Progenitor cell of endocrine pancreas (in vitro differentiated cells): ENCODE results near the gene COMTD1. TPM values are rescaled to one million over a fixed set of nuclear protein-coding genes. Genes with fewer than 3 reads are reported as not detected.

Experiments used
- DNase-seq: peaks from one replicate; pipeline ENCODE4 v3.0.0; 2021; ENCODE audit warnings: low spot score; ENCODE audit not compliant: unreplicated experiment
- H3K27ac Mint-ChIP-seq: 2 replicates; pipeline ENCODE4 v1.8.0; 2021; ENCODE audit warnings: mild to moderate bottlenecking, moderate library complexity, mixed read lengths
- H3K27me3 Mint-ChIP-seq: 2 replicates; pipeline ENCODE4 v1.8.0; 2021; ENCODE audit warnings: mixed read lengths
- H3K36me3 Mint-ChIP-seq: 2 replicates; pipeline ENCODE4 v1.8.0; 2022; ENCODE audit warnings: mixed read lengths; ENCODE audit not compliant: insufficient read depth
- H3K4me1 Mint-ChIP-seq: 2 replicates; pipeline ENCODE4 v1.8.0; 2021; ENCODE audit warnings: low read depth, mixed read lengths
- H3K4me3 Mint-ChIP-seq: 2 replicates; pipeline ENCODE4 v1.8.0; 2021; ENCODE audit warnings: low read depth, mild to moderate bottlenecking, moderate library complexity, mixed read lengths
- H3K9me3 Mint-ChIP-seq: 2 replicates; pipeline ENCODE4 v1.8.0; 2021; ENCODE audit warnings: low read depth, mixed read lengths
- long read RNA-seq: library from polyadenylated mRNA; unstranded; transcript quantifications from one replicate; pipeline ENCODE4 v2.0.0, GENCODE V29; 2020
- total RNA-seq: library from RNA; stranded (reverse); gene quantifications from 2 replicates; pipeline ENCODE4 v1.2.1, GENCODE V29; 2021
- TF ChIP-seq, protein P1 (sequence below): fragments of 200-600 bp; sonication (generic); IDR thresholded peaks from one replicate; pipeline ENCODE4 v1.5.0; 2021; ENCODE audit warnings: antibody characterized with exemption, mild to moderate bottlenecking; ENCODE audit not compliant: unreplicated experiment

The COMTD1 gene
- 18.4 and 19.9 TPM in 2 replicates for total RNA-seq
- long read RNA-seq, partial matches to known transcripts, result 0 of 1 reads
- long read RNA-seq, other reads (novel, unspliced or antisense), result 1 of 1 reads

DNA sequence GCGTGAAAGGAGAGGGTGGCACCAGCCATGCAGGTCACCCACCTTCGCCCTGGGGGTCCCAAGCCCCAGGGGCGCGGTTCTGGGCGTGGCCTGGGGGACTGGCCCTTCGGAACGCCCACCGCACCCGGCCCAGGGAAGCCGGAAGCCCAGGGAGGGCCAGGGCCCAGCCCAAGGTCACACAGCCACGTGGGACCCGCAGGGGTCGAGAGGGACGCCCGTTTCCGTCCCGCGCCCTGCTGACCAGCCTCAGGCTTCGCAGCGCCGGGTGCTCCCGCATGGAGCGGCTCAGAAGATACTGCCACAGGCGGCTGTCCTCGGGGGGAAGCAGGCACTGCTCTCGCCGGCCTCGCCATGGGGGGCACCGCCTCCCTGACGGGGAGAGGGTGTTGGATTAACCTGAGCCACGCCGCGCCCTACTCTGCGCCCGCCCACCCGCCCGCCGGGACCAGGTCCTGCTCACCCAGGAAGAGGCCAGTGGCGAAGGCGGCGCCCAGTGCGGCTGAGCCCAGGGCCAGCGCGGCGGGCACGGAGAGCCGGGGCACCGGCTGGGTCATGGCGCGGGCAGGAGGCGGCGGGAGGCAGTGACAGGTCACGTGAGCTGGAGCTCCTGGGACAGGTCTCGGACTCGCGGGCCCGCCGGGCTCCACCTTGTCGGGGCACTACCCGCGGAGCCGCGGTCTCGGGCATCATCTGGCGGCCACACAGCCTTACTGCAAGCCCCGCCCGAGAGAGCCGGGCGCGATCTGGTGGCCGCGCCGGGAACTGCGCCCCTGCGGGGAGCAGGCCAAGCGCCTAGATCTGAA lies at the start of gene COMTD1:
COMTD1 (minus strand) TSS at position 583 of the 803 bp plus-strand sequence; CDS start at position 554, 29 bp downstream.
- H3K4me1 Mint-ChIP-seq, result peaks cover 3% of the 10 kb centered on the region
- H3K36me3 Mint-ChIP-seq, result peaks cover 13% of the 10 kb centered on the region
- H3K4me3 Mint-ChIP-seq, result peak within 1 kb of the TSS; percentile 60
- DNase-seq, result peak; percentile 96
- H3K27me3 Mint-ChIP-seq, result peaks cover 11% of the 10 kb centered on the region
- H3K27ac Mint-ChIP-seq, result peak within 1 kb of the TSS; percentile 93
- H3K9me3 Mint-ChIP-seq, result no peaks in the 10 kb centered on the region
- TF ChIP-seq, protein P1, sequence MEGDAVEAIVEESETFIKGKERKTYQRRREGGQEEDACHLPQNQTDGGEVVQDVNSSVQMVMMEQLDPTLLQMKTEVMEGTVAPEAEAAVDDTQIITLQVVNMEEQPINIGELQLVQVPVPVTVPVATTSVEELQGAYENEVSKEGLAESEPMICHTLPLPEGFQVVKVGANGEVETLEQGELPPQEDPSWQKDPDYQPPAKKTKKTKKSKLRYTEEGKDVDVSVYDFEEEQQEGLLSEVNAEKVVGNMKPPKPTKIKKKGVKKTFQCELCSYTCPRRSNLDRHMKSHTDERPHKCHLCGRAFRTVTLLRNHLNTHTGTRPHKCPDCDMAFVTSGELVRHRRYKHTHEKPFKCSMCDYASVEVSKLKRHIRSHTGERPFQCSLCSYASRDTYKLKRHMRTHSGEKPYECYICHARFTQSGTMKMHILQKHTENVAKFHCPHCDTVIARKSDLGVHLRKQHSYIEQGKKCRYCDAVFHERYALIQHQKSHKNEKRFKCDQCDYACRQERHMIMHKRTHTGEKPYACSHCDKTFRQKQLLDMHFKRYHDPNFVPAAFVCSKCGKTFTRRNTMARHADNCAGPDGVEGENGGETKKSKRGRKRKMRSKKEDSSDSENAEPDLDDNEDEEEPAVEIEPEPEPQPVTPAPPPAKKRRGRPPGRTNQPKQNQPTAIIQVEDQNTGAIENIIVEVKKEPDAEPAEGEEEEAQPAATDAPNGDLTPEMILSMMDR, result peak; percentile 100

DNA sequence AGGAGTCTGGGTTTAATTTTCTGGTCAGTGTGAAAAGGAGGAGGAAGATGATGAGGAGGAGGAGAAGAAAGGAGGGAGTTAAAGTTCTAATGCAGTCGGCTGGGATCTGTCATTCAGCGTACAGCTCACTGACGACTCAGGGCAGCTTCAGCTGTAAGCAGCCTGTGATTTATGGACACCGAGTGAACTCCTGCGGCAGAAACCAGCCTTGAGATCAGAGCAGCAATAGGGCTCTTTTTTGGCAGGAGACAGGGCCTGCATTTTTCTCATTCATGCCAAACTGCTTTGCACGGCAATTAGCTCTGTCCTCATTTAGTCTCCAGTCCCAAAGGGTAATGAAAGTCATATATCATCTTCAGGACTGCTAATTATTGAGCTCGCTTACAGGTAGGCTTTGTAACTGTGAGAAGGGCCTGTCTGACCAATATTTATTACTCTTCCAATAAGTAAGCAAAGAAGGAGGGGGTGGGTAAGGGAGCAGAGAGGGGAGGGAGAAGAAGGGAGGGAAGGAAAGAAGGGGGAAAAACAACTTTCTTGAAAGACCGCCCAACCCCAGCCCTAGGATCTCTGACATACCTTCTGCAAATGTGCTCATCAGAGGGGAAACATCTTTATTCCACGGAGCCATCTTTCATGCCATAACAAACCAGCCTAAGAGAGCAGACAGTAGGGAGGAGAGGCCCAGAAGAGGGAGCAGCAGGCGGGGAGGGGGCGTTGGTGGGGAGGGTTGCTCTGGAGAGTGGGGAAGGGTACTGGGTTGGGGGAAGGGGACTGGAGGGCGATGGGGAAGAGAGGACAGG lies 48.1 kb upstream of the COMTD1 start:
- H3K27ac Mint-ChIP-seq, result peak overlapping the region; percentile 43

DNA sequence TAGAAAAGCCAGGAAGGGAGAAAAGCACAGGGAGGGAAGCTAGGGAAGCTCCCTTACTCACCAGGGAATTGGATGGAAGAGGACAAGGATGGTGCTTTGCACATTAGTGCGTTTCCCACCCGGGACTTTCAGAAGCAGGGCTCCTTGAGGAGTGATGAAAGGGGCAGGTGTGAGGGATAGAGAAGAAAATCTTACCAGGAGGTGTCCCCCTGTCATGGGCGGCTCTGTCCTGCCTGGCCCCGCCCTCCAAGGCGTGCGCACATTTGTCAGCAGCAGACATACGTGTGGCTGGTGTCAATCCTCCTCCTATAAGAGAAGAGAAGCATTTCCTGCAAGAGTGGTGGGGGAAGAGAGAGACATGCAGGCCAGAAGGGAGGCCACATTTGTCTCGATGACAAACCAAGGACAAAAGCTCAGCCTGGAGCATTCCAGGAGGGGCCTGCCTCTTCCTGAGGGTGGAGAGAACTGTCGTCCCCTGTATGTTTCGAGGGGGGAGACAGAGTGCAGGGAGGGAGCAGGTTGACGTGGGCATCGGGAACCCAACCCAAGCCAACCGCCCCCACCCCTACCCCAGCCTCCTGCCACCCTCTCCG lies 47.4 kb upstream of the COMTD1 start:
- DNase-seq, result no peak
- peaks cover 33% of the 10 kb centered on the region for H3K4me1 Mint-ChIP-seq

More for the DNA sequence above, 48.1 kb upstream of the COMTD1 start:
- Mint-ChIP-seq H3K36me3 (no peaks in the 10 kb centered on the region), H3K4me1 (peaks cover 33% of the 10 kb centered on the region), H3K9me3 (peaks cover 3% of the 10 kb centered on the region), H3K27me3 (peaks cover 21% of the 10 kb centered on the region), H3K4me3 (peak overlapping the region; percentile 54)
- DNase-seq, result no peak
- TF ChIP-seq, protein P1, result no peak

DNA sequence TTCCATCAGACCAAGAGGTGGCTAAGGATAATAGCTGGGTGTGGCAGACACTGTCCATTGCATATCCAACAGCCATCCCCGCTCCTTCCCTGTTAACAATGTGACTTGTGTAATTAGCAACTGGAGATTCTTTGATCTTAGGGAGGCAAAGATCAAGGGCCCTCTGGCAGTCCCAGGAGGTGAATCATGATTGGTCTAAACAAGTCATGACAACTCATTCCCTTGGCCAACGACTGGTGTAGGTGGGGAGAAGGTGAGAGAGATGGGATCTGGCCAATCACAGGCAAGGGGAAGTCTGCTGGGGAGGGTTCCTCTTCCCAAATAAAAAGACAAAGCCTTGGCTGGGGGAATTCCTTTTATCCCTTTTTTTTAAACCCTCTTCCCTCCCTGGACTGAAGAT lies 46.2 kb upstream of the COMTD1 start:
- Mint-ChIP-seq H3K4me1 (peaks cover 33% of the 10 kb centered on the region), H3K27me3 (peaks cover 11% of the 10 kb centered on the region), H3K4me3 (no peak overlapping the region), H3K9me3 (peaks cover 3% of the 10 kb centered on the region), H3K36me3 (no peaks in the 10 kb centered on the region), H3K27ac (no peak overlapping the region)
- TF ChIP-seq, protein P1, result no peak
- no peak for DNase-seq

More for the DNA sequence above, 47.4 kb upstream of the COMTD1 start:
- TF ChIP-seq, protein P1, result no peak
- Mint-ChIP-seq H3K36me3 (no peaks in the 10 kb centered on the region), H3K27ac (peak overlapping the region; percentile 43), H3K9me3 (peaks cover 3% of the 10 kb centered on the region), H3K4me3 (peak overlapping the region; percentile 54), H3K27me3 (peaks cover 20% of the 10 kb centered on the region)

DNA sequence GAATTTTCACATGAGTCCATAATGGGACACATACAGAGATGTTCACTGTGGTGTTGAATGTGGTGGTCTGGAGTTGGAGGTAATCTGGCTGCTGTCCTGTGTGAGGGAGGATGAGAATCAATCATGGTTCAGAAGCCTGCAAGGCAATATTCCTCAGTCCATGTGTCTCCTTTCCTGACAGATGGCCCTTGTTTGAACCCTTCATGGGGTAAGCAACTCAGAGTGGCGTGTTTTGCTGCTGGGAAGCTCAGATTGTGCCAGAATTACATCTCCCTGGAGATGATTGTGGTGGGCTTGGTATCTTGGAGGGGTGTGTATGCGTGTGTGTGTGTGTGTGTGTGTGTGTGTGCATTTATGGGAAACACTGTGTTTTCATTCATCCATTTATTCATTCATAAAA lies 44.5 kb upstream of the COMTD1 start:
- DNase-seq, result no peak

More for the DNA sequence above, 44.5 kb upstream of the COMTD1 start:
- Mint-ChIP-seq H3K9me3 (no peaks in the 10 kb centered on the region), H3K36me3 (no peaks in the 10 kb centered on the region), H3K4me1 (peaks cover 29% of the 10 kb centered on the region), H3K27me3 (peaks cover 12% of the 10 kb centered on the region), H3K27ac (no peak overlapping the region), H3K4me3 (no peak overlapping the region)
- TF ChIP-seq, protein P1, result no peak
